ENCODE results near the gene HOATZ.

DNA sequence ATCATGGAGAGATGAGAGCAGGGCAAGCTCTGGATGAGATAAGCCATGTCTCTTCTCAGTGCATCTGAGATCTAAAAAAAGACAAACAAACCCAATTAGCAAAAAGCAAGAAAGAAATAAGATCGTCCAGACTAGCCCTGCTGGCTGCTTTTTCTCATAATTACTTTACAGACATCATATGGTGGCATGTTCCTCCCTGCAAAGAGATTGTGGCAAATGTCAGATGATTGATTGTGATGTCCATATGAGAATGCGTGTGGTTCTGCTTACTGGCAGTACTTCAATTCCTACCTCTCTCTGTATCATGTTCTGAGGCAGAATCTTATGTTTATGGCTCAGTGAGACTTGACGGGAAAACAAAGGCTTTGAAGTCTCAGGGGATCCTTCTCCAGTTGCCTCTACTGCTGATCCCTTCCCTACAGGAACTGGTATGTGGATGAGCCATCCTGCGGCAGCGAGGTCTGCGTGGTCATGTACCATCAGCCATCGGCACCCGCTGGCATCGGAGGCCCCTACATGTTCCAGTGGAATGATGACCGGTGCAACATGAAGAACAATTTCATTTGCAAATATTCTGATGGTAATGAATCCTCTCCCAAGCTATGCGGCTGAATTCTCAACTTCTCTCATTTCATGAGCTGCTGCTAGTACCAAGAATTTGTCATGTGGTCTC, 34.8 kb downstream of the HOATZ start:
- TF ChIP-seq, protein P1, sequence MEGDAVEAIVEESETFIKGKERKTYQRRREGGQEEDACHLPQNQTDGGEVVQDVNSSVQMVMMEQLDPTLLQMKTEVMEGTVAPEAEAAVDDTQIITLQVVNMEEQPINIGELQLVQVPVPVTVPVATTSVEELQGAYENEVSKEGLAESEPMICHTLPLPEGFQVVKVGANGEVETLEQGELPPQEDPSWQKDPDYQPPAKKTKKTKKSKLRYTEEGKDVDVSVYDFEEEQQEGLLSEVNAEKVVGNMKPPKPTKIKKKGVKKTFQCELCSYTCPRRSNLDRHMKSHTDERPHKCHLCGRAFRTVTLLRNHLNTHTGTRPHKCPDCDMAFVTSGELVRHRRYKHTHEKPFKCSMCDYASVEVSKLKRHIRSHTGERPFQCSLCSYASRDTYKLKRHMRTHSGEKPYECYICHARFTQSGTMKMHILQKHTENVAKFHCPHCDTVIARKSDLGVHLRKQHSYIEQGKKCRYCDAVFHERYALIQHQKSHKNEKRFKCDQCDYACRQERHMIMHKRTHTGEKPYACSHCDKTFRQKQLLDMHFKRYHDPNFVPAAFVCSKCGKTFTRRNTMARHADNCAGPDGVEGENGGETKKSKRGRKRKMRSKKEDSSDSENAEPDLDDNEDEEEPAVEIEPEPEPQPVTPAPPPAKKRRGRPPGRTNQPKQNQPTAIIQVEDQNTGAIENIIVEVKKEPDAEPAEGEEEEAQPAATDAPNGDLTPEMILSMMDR (IDR thresholded peaks at IDR 0.05; ENCODE audit: low read depth, low read length) = no peak
- TF ChIP-seq EZH2phosphoT487 (IDR thresholded peaks at IDR 0.05; ENCODE audit: low read depth) = no peak
